NCI-H526 (cell line): ENCODE measurements around the gene KRTAP9-1.
"Not testable (repeated sequence)": the region's sequence is repeated elsewhere in the genome, so short reads cannot be mapped to it uniquely, and the experiment has no call there.

Experiments
- DNase-seq, 2 experiments: peaks; one replicate each; lab custom pipeline; 2025; lab: John Stamatoyannopoulos, UW

KRTAP9-1 gene, protein sequence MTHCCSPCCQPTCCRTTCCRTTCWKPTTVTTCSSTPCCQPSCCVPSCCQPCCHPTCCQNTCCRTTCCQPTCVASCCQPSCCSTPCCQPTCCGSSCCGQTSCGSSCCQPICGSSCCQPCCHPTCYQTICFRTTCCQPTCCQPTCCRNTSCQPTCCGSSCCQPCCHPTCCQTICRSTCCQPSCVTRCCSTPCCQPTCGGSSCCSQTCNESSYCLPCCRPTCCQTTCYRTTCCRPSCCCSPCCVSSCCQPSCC

DNA sequence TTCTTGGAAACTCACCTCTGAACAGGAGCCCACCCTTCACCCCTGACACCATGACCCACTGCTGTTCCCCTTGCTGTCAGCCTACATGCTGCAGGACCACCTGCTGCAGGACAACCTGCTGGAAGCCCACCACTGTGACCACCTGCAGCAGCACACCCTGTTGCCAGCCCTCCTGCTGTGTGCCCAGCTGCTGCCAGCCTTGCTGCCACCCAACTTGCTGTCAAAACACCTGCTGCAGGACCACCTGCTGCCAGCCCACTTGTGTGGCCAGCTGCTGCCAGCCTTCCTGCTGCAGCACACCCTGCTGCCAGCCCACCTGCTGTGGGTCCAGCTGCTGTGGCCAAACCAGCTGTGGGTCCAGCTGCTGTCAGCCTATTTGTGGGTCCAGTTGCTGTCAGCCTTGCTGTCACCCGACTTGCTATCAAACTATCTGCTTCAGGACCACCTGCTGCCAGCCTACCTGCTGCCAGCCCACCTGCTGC is at the start of gene KRTAP9-1:
Gene KRTAP9-1 (plus strand): TSS at position 51 of the 482 bp plus-strand sequence. CDS start 0 bp downstream, at position 51.
- DNase-seq, result not testable (repeated sequence)

DNA sequence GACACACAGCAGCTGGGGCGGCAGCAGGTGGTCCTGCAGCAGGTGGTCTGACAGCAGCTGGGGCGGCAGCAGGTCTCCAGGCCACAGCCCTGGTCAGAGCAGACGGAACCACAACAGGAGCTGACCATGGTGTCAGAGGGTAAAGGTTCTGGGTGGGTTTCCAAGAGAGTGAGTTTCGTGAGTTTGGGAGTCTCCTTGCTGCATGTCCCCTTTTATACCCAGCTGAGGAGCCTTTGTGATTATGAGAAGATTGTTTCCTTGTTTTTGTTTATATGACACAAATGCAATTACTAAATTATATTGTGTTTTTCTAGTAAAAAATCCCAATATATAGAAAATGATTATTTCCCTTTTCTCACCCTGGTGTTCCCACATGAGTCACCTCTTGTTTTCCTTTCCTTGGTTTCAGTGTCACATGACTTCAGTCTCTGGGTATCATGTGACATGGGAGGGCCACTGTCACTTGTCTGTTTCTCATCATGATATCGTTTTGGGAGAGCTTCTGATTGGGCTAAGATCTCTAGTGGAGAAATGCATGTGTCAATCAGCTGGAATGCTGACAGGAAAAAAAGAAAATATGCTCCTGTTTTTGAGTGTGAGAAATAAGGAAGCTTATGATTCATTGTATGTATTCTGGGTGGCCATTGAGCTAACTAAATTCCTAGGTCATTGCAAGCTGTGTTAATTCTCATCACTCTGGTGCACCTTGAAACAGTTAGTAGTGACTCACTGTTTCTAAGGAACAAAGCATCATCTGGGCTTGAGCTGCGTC is 49.1 kb upstream of the KRTAP9-1 start, which contains the start of gene KRTAP4-6:
Gene KRTAP4-6 (minus strand): TSS at position 185 of the 772 bp plus-strand sequence. CDS start 57 bp downstream, at position 128.
- DNase-seq, result no peak

- DNase-seq, result no peak
Measured at GRCh38 chr17:41141361-41141760, 48.3 kb upstream of the KRTAP9-1 start.

DNA sequence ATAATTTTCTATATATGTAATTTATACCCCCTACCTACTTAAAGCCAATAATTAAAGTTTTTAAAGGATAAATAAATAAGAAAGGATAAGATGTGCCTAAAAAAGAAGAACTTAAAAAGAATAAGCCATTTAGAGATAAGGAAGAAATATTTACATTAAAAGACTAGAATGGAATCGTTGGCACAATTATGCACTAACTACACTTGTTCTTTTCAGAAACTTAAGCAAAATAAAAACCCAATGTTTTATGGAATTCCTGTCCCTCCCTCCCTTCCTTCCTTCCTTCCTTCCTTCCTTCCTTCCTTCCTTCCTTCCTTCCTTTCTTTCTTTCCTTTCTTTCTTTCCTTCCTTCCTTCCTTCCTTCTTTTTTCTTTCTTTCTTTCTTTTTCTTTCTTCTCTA is 44.8 kb upstream of the KRTAP9-1 start:
- DNase-seq, result no peak

DNA sequence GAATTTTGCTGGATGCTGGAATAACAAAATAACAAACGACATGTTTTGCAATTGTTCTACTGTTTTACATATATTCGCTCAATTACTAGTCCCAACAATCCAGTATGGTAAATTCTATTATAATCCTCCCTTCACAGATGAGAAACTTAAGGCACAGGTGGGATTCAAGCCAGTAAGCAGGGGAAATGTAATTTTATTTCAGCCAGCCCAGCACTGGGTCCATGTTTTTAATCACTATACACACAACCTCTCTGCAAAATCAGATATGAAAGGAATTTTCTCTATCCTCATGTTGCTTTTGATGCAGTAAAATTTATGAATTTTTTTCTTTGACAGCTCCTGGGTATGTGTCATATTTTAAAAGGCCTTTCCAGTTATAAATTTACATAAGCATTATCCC is 44.4 kb upstream of the KRTAP9-1 start:
- no peak for DNase-seq

DNA sequence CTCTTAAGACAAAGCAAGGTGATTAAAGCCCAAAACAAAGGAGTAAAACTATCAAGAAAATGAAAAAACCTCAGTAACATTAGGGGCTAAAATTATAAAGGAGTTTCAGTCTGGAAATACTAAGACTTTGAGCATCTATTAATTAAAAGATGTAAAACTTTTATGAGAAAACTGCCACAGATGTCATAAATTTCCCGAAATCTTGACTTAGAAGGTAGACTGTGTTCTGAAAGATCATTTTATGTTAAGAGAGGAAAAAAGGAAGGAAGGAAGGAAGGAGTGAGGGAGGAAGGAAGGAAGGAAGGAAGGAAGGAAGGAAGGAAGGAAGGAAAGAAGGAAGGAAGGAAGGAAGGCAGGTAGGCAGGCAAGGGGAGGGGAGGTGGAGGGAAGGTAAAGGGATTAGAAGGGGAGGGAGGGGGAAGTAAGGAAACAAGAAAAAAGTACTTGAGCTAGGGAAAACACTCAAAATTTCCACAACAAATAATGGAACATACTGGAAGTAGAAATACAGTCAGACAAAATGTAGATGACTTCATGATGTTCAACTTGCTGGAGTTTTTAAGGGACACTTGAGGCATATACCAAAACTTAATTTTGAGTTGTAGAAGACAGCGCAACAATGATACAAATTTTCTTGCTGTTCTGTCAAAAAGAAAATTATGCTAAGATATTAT is 42.0 kb upstream of the KRTAP9-1 start:
- DNase-seq, result no peak

DNA sequence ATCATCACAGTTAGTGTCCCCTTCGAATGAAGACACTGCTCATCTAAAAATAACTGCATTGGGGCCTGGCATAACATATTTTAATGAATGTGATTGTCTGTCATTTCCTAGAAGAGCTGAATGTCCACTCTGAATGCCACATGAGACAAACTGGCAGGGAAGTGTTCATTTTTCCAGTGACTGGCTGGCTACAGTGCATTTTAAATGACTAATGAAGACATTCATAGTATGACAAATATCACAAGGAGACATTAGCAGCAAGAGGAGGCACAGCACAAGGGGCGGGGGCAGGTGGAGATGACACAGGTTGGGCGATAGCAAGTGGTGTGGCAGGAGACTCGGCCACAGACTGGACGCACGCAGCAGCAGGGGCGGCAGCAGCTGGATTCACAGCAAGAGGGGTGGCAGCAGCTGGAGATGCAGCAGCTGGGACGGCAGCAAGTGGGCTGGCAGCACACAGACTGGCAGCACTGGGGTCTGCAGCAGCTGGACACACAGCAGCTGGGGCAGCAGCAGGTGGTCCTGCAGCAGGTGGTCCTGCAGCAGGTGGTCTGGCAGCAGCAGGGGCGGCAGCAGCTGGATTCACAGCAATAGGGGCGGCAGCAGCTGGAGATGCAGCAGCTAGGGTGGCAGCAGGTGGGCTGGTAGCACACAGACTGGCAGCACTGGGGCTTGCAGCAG is 40.6 kb upstream of the KRTAP9-1 start:
- DNase-seq, result not testable (repeated sequence)

- DNase-seq, result no peak
Measured at GRCh38 chr17:41149652-41149985, 40.1 kb upstream of the KRTAP9-1 start, which contains the start of gene KRTAP4-5. Gene KRTAP4-5 (minus strand): TSS chr17:41149825. CDS start chr17:41149767, 58 bp downstream.

GRCh38 chr17:41150026-41150425 is 39.7 kb upstream of the KRTAP9-1 start:
- no peak for DNase-seq

DNA sequence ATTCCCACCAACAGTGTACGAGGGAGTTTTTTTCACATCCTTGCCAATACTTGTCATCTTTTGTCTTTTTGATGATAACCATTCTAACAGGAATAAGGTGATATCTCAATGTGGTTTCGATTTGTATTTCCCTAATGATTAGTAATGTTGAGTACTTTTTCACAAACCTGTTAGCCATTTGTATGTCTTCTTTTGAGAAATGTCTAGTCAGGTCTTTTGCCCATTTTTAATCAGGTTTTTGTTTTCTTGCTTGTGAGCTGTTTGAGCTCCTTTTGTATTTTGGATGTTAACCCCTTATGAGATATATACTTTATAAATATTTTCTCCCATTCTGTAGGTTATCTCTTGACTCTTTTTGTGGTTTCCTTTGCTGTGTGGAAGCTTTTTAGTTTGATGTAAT is 38.2 kb upstream of the KRTAP9-1 start:
- no peak for DNase-seq

GRCh38 chr17:41153856-41154255 is 35.8 kb upstream of the KRTAP9-1 start:
- peak in 1 of 2 experiments; percentile 30 for DNase-seq

- not testable (repeated sequence) for DNase-seq
Measured at GRCh38 chr17:41160190-41160589, 29.5 kb upstream of the KRTAP9-1 start.

DNA sequence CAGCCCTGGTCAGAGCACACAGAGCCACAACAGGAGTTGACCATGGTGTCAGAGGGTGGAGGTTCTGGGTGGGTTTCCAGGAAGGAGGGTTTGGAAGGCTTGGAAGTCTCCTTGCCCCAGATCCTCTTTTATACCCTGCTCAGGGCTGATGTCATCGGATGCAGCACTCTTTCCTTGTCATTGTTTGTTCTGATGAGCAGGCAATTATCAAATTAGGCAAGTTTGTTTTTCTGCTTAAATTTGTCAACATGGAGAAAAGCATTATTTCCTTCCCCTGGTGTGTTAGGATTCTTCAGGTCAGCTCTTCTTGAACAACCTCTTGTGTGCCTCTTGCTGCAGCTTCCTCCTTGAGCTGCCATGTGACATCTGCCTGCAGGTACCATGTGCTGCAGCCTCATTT is 29.0 kb upstream of the KRTAP9-1 start, which contains the start of gene KRTAP4-4:
Gene KRTAP4-4 (minus strand): TSS at position 101 of the 400 bp plus-strand sequence. CDS start 57 bp downstream, at position 44.
- no peak for DNase-seq

DNA sequence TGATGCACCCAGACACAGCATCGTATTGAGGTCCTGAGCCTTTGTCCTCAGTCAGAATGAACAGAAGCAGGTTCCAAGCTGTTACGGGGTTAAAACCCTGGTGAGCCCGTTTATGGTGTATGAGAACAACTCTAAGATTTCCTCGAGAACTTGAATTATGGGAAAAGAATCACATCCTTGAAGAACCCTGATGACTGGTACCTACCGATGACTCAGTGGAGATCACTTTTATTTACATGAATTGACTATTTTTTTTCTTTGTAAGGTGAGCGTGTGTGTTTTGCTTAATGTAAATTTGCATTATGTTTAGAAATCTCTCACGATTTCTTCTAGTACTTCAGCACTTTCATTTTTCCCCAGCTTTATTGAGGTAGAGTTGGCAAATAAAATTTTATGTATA is 25.9 kb upstream of the KRTAP9-1 start:
- no peak for DNase-seq

- no peak for DNase-seq
Measured at GRCh38 chr17:41167561-41167960, 22.1 kb upstream of the KRTAP9-1 start.

GRCh38 chr17:41168121-41168520 is 21.6 kb upstream of the KRTAP9-1 start, which contains the start of gene KRTAP4-3:
Gene KRTAP4-3 (minus strand): TSS chr17:41168221. CDS start chr17:41168172, 49 bp downstream.
- no peak for DNase-seq

DNA sequence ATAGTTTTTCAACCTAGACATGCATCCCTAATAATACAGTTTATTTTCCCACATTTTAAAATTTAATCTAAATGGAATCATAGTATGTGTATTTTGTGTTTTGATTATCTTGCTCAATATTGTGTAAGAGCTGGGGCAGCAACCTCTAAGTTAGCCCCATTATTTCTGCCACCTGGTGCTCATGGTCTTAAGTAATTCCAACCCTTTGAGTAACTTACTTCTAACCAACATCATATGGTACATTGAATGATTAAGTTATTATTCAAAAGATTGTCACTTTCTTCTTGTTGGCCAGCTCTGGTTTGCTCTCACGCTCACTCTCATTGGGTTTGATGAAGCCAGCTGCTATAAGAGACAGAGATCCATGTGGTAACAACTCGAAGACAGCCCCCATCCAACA is 17.8 kb upstream of the KRTAP9-1 start:
- DNase-seq, result no peak

GRCh38 chr17:41176744-41177387 is 12.8 kb upstream of the KRTAP9-1 start:
- DNase-seq, result no peak

- no peak for DNase-seq
Measured at GRCh38 chr17:41177727-41178271, 11.9 kb upstream of the KRTAP9-1 start, which contains the start of gene KRTAP4-2. Gene KRTAP4-2 (minus strand): TSS chr17:41178221. CDS start chr17:41178164, 57 bp downstream.

DNA sequence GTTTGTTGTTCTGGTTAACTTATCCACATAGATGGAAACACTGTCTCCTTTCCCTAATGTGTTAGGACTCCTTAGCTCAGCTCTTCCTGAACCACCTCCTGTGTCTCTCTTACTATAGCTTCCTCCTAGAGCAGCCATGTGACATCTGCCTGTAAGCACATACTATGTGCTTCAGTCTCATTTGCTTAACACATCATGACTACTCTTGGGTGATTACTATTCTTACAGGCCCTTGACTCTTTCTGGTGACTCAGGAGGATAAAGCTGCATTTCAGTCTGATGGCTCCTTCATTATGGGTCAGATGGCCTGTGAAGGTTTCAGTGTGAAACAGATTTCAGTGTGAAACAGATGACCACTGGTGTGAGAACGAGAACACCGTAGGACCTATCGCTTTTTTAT is 11.3 kb upstream of the KRTAP9-1 start:
- no peak for DNase-seq
